HG03060 (cell line): Measurements from ENCODE around the gene RNFT2.

Experiments used
- ATAC-seq: cut with Tn5 transposase; IDR thresholded peaks from one replicate; pipeline ENCODE4 v1.9.1; 2021; ENCODE audit warnings: low read depth, moderate number of reproducible peaks; ENCODE audit not compliant: unreplicated experiment

RNFT2 gene

DNA sequence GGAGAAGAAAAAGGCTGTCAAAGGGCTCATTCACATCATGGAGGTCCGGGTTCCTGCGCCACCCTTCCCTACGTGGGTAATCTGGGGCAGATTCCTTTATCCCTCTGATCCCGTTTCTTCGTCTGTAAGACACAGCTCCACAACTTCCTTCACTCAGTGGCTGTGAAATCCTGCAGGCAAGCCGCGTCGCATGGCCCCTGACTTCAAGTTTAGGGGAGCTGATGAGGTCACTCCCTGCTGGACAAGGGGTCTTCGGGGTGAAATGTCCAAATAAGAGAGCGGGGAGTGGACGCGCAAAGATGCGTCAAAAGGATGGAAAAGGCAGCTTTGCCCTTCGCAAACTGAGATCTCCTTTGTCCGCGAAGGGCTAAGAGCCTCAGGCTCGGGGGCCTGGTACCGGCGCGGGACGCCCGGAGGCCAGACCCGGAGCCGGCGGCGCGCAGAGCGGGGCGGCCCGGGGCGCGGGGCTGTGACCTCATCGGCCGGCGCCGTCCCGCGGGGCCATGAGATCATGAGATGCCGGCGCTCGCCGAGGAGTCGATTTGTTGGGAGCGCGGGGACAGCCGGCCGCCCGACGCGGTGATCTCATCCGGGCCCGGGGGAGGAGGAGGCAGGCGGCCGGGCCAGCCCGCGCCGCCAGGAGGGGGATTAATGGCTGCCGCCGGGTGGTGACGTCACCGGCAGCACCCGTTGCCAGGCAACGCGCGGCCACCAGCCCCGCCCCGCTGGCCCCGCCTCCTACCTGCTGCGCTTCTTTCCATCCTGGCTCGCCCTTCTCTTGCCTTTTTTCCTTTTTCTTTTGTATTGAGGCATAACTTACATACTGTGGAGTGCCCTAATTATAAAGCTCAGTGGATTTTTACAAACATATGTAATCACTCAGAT lies 81.1 kb downstream of the RNFT2 start:
- peak; percentile 45 for ATAC-seq

DNA sequence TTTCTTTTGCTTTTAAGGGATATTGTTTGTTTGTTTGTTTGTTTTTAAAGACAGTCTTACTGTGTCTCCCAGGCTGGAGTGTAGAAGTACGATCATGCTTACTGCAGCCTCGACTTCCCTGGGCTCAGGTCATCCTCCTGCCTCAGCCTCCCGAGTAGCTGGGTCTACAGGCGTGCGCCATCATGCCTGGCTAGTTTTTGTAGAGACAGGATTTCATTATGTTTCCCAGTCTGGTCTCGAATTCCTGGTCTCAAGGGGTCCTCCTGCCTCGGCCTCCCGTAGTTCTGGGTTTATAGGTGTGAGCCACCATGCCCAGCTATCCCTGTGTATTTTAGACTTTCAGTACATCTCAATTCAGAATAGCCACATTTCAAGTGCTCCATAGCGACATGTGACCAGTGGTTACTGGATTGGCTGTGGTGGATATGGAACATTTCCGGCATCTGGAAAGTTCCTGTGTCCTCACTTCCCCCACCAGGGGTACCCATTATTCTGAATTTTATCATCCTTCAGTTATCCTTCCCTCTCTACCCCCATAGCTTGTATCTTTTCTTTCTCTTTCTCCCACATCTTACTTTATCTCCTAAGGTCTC lies 82.0 kb downstream of the RNFT2 start:
- no peak for ATAC-seq

- no peak for ATAC-seq
Observed at GRCh38 chr12:116821291-116821690, 83.2 kb downstream of the RNFT2 start.

DNA sequence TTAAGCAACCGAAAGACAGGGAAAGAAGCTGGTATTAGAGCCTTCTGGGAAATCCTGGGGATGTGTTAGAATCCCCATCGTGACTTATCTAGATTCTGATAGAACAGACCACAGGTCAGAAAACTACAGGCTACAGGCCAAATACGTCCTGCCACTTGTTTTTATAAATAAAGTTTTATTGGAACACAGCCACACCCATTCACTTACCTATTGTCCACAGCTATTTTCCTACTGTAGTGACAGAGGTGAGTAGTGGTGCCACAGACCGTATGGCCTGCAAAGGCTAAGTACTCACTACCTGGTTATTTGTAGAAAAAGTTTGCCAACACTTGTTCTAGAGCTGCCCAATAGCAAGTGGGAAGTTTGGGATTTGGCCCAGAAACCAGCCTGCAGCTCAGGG lies 89.3 kb downstream of the RNFT2 start:
- ATAC-seq, result no peak

GRCh38 chr12:116832353-116832752 lies 94.2 kb downstream of the RNFT2 start:
- ATAC-seq, result no peak

DNA sequence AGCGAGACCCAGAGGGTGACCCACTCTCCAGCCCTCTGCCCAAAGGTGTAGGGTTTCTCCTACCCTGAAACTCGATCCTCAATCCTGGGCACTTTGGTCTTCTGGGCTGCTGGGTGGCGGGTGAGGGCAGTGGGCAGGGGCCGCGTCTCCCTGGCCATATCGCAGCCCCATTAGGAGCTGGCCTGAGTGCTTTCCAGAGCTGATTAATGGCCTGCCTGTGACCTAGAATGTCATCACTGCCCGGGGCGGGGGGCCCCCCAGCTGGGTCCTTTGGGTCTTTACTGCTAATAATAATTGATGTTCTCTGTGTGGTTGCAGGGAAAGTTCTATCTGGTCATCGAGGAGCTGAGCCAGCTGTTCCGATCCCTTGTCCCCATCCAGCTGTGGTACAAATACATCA lies 95.4 kb downstream of the RNFT2 start:
- no peak for ATAC-seq

- no peak for ATAC-seq
Observed at GRCh38 chr12:116835484-116835883, 97.4 kb downstream of the RNFT2 start.

GRCh38 chr12:116837097-116837496 lies 99.0 kb downstream of the RNFT2 start:
- ATAC-seq, result no peak

GRCh38 chr12:116838365-116838764 lies 100.2 kb downstream of the RNFT2 start:
- ATAC-seq, result no peak

DNA sequence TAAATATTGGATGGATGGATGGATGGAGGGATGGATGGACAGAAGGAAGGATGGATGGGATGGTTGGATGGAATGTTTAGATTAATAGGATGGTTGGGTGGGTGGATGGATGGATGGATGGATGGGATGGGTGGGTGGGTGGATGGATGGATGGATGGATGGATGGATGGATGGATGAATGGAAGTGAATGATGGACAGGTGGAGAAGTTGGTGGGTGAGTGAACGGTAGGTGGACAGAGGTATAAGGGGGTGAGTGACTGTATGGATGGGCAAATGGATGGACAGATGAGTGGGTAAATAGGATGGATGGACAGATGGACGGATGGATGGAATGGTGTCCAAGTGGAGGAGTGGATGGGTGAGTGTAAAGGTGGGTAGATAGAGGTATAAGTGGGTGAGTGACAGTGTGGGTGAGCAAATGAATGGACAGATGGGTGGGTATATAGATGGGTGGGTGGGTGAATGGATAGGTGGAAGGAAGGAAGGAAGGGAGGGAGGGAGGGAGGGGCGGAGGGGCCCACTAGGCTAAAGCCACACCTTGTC lies 101.2 kb downstream of the RNFT2 start:
- no peak for ATAC-seq

- ATAC-seq, result no peak
Observed at GRCh38 chr12:116843085-116843484, 105.0 kb downstream of the RNFT2 start.

GRCh38 chr12:116849216-116849615 lies 111.1 kb downstream of the RNFT2 start:
- no peak for ATAC-seq

GRCh38 chr12:116852303-116852702 lies 114.2 kb downstream of the RNFT2 start:
- ATAC-seq, result no peak

DNA sequence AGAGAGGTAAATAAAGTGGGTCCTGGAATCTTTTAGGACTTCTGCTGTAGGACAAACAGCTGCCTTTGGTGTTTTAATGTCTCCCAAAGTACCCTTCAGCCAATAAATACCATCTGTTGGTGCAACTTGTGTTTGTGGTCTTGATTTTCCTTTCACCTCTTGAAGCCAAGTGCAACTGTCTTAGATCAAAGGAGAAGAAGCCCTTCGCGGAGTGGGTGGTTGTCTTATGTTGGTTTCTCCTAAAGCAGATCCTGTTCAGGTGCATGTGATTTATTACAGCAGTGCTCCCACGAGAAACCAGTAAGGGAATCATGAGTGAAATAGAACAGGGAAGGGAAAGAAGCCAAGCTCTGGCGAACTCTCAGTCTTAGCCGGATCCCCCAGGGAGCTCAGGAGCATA lies 115.4 kb downstream of the RNFT2 start:
- no peak for ATAC-seq

- ATAC-seq, result no peak
Observed at GRCh38 chr12:116855744-116856470, 117.8 kb downstream of the RNFT2 start.

DNA sequence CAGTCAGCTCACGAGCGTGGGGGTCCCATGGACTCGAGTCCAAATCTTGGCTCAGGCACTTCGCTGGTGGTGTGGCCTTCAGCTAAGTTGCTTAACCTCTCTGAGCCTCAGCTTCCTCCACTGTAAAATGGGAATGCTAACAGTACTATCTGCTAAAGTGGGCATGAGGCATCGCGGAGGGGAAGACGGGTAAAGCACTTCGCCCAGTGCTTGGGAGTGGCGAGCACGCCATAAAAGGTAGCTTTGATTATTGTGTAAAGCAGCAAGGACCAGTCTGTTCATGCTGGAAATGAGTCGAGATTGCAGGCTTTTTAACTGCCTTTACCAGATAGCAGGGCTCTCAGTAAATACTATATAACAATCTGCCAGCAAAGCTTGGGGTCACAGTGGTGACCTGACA lies 118.6 kb downstream of the RNFT2 start:
- no peak for ATAC-seq

GRCh38 chr12:116859079-116859478 lies 121.0 kb downstream of the RNFT2 start:
- ATAC-seq, result no peak

- ATAC-seq, result no peak
Observed at GRCh38 chr12:116860263-116860662, 122.1 kb downstream of the RNFT2 start.

GRCh38 chr12:116861320-116861719 lies 123.2 kb downstream of the RNFT2 start:
- no peak for ATAC-seq

GRCh38 chr12:116862167-116862566 lies 124.1 kb downstream of the RNFT2 start:
- ATAC-seq, result no peak

- ATAC-seq, result no peak
Observed at GRCh38 chr12:116863275-116863767, 125.2 kb downstream of the RNFT2 start.
